ENCODE measurements around the gene HSPB9. TPM values are rescaled to one million over a fixed set of nuclear protein-coding genes. Genes with fewer than 3 reads are reported as not detected.

HSPB9 gene
- total and polyA plus RNA-seq, 10 donors = 0.11 to 0.19 (median 0.17) TPM; not detected in 6

- DNase-seq = no peak
- TF ChIP-seq CTCF (IDR thresholded peaks at IDR 0.05 in 8 of 11, conservative IDR thresholded peaks at IDR 0.05 in 3 of 11) = no peak
- no peak for TF ChIP-seq POLR2AphosphoS5 (IDR thresholded peaks at IDR 0.05)
- no peak for TF ChIP-seq POLR2A (IDR thresholded peaks at IDR 0.05)
- H3K4me1 ChIP-seq = peaks cover 2 to 10% (median 6%) of the 10 kb centered on the region in 6 donors
- intact Hi-C loops (cut with DNase I; ENCODE audit: low total_unique reads) = no loop called here
- no peaks in the 10 kb centered on the region for H3K9me3 ChIP-seq
- no peak overlapping the region for H3K4me3 ChIP-seq
- no peak overlapping the region for H3K27ac ChIP-seq
- WGBS, 5 donors = 49 to 58% (median 55%) methylated on average over 6 of the region's 6 CpGs
- no peaks in the 10 kb centered on the region for H3K36me3 ChIP-seq
- H3K27me3 ChIP-seq (replicated peaks in 1 of 7) = peaks cover under 1 to 53% (median 18%) of the 10 kb centered on the region in 7 donors
These were observed 29.7 kb upstream of the HSPB9 start for GRCh38 chr17:42092939-42093338.

- H3K36me3 ChIP-seq = no peaks in the 10 kb centered on the region
- no peak for DNase-seq
- peaks cover 2 to 47% (median 21%) of the 10 kb centered on the region in 7 donors for H3K27me3 ChIP-seq (replicated peaks in 1 of 7)
- intact Hi-C loops (cut with DNase I; ENCODE audit: low total_unique reads) = no loop called here
- H3K9me3 ChIP-seq = no peaks in the 10 kb centered on the region
- no peak for TF ChIP-seq POLR2AphosphoS5 (IDR thresholded peaks at IDR 0.05)
- no peak for TF ChIP-seq POLR2A (IDR thresholded peaks at IDR 0.05)
- TF ChIP-seq CTCF (IDR thresholded peaks at IDR 0.05 in 8 of 11, conservative IDR thresholded peaks at IDR 0.05 in 3 of 11) = no peak
- no peak overlapping the region for H3K27ac ChIP-seq
- no peak overlapping the region for H3K4me3 ChIP-seq
- WGBS, 5 donors = 81 to 92% (median 85%) methylated on average over 12 of the region's 12 CpGs
- peaks cover 8 to 19% (median 14%) of the 10 kb centered on the region in 6 donors for H3K4me1 ChIP-seq
These were observed 28.1 kb upstream of the HSPB9 start for GRCh38 chr17:42094375-42095069.

- H3K4me3 ChIP-seq = no peak overlapping the region
- peaks cover 2 to 47% (median 21%) of the 10 kb centered on the region in 7 donors for H3K27me3 ChIP-seq (replicated peaks in 1 of 7)
- peaks cover 8 to 19% (median 15%) of the 10 kb centered on the region in 6 donors for H3K4me1 ChIP-seq
- intact Hi-C loops (cut with DNase I; ENCODE audit: low total_unique reads) = no loop called here
- WGBS, 5 donors = 62 to 87% (median 80%) methylated on average over 5 to 8 of the region's 8 CpGs
- no peak for DNase-seq
- no peak overlapping the region for H3K27ac ChIP-seq
- TF ChIP-seq CTCF (IDR thresholded peaks at IDR 0.05 in 8 of 11, conservative IDR thresholded peaks at IDR 0.05 in 3 of 11) (no peak), POLR2AphosphoS5 (IDR thresholded peaks at IDR 0.05) (no peak), POLR2A (IDR thresholded peaks at IDR 0.05) (no peak)
- no peaks in the 10 kb centered on the region for H3K9me3 ChIP-seq
- no peaks in the 10 kb centered on the region for H3K36me3 ChIP-seq
These were observed 26.1 kb upstream of the HSPB9 start for GRCh38 chr17:42096360-42097111.
